Measurements from ENCODE around the gene TAPBPL.
"Not testable (repeated sequence)": the region's sequence is repeated elsewhere in the genome, so short reads cannot be mapped to it uniquely, and the experiment has no call there.

- not testable (repeated sequence) for TF ChIP-seq CTCF (IDR thresholded peaks at IDR 0.05; ENCODE audit: low read length); EZH2 (IDR thresholded peaks at IDR 0.05; ENCODE audit: borderline replicate concordance, low read length)
These were observed 24.0 kb upstream of the TAPBPL start for GRCh38 chr12:6427796-6428195.

Measured in OCI-LY1 (cell line).